GM20431 (cell line): Measurements from ENCODE around the gene FAM234B.

Experiments used
- in situ Hi-C: fragments of 300-500 bp; cut with MseI, MboI; formaldehyde crosslinking; loops from one replicate; pipeline ENCODE4 v1.15.0; 2020; ENCODE audit warnings: low sequenced_read_pairs; ENCODE audit not compliant: unreplicated experiment

Gene FAM234B

GRCh38 chr12:13044002-13044905 lies at the start of gene FAM234B:
FAM234B (plus strand) TSS chr12:13044381; CDS start chr12:13044404, 23 bp downstream.
- in situ Hi-C loops, result no loop called here

DNA sequence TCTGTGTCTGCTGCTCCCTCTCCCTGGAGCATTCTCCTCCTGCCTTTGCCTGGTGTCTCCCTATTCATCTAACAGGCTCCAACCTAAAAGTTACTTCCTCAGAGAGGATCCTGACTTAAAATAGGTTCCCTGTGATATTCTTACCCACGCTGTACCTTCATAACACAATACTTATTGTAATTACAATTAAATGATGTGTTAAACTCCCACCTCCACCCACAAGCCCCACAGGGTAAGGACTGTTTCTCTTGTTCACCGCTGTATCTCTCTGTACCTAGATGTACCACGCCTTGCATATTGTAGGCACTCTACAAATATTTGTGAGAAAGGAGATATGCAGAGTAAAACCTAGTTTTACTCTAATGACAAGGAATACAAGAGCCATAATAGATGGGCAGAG lies 49.1 kb upstream of the FAM234B start:
- in situ Hi-C loops, result no loop called here

DNA sequence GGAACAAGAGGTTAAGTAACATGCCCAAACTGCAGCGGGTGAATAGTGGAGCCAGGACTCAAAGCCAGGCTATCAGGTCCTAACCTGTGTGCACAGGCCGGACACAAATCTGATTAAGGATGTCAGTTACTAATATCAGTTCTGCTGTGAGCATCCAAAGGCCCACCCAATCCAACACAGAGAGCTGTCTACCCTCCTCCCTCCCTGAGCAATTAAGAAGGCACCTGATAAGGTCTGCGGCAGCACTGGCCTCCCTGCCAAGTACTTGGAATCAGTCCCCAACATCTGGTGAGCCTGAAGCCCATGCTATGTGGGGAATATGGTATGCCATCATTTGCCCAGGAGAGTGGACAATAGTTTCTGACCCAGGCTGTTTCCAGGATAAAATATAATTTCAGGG lies 48.0 kb upstream of the FAM234B start:
- in situ Hi-C loops, result no loop called here

- in situ Hi-C loops, result no loop called here
These were observed 47.0 kb upstream of the FAM234B start for GRCh38 chr12:12997156-12997555.

GRCh38 chr12:12997734-12998133 lies 46.4 kb upstream of the FAM234B start:
- in situ Hi-C loops, result no loop called here

DNA sequence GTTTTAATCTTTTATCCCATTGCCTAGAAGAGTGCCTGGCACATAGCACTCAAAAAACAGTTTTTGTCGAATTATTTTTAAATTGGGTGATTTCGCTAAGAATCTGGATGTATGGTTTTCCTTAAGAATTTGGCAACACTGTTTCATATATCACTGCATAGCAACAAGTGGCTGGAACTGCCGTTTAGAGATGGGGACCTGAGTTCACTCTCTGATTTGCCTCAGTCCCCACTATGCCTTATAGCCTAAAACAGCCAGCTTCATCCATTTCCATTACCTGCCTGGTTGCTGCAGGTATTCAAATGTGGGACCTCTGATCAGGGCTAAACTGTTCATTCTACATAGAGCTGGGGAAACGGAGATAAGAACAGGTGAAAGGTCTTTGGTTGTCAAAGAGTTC lies 45.9 kb upstream of the FAM234B start:
- in situ Hi-C loops, result no loop called here

- in situ Hi-C loops, result no loop called here
These were observed 44.8 kb upstream of the FAM234B start for GRCh38 chr12:12999271-12999958.

- in situ Hi-C loops, result no loop called here
These were observed 44.1 kb upstream of the FAM234B start, which contains the start of gene HEBP1 for GRCh38 chr12:12999959-13000615. HEBP1 (minus strand) TSS chr12:13000265; CDS start chr12:13000114, 151 bp downstream.

- in situ Hi-C loops, result no loop called here
These were observed 43.6 kb upstream of the FAM234B start for GRCh38 chr12:13000616-13000924.

- in situ Hi-C loops, result no loop called here
These were observed 43.0 kb upstream of the FAM234B start for GRCh38 chr12:13000925-13001774.

- in situ Hi-C loops, result no loop called here
These were observed 42.5 kb upstream of the FAM234B start for GRCh38 chr12:13001775-13002040.

DNA sequence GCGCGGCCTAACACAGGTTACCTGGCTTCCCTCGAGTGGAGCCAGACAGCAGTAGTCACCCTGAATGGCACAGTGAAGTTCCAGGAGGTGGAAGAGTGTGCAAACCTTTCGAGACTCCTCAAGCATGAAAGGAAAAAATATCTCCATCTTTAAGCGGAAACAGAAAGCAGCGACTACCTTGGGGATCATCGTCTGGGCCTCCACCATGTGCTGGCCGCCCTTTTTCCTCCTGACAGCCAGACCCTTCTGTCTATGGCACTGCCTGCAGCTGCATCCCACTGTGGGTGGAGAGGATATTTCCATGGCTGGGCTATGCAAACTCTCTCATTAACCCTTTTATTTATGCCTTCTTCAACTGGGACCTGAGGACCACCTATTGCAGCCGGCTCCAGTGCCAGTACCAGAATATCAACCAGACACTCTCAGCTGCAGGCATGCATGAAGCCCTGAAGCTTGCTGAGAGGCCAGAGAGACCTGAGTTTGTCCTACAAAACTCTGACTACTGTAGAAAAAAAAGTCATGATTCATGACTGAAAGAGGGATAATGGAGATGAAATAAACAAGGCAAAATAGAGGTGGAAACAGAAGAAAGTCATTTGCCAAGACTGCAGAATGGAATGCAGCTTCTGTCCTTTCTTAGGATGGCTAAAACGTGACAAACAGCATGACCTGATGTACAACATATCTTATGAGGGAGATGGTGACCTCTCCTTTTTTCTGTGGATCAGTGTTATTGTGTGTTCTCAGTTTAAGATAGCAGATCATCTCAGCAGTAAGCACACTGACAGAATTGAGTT lies 41.7 kb upstream of the FAM234B start:
- in situ Hi-C loops, result no loop called here

DNA sequence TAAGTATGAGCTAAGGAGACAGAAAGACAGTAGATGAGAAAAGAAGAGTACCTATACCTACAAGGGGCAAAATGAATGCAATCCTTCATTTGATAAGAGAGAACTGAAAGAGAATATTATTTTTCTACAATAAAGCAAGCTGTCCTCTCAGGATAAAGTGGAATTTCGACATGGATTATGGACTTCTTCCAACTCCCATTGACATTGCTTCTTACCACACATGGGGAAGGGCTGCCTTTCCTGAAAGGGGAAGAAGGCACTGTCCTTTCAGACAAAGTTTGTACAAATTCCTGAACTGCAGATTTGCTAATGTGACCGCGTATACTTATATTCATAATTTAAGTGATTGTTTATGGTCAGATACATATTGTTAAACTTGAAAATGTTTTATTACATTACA lies 39.8 kb upstream of the FAM234B start:
- in situ Hi-C loops, result no loop called here

DNA sequence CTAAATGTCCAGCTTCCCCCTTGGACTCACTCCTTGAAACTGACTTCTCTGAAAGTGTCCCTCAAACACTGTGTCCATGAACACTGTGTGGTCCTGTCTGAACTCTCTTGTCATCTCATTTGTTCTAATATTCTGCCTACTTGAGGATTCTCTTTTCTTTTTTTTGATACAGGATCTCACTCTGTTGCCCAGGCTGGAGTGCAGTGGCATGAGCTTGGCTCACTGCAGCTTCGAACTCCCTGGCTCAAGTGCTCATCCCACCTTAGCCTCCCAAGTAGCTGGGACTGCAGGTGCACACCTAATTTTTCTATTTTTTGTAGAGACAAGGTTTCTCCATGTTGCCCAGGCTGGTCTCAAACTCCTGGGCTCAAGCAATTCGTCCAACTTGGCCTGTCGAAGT lies 39.2 kb upstream of the FAM234B start:
- in situ Hi-C loops, result no loop called here

DNA sequence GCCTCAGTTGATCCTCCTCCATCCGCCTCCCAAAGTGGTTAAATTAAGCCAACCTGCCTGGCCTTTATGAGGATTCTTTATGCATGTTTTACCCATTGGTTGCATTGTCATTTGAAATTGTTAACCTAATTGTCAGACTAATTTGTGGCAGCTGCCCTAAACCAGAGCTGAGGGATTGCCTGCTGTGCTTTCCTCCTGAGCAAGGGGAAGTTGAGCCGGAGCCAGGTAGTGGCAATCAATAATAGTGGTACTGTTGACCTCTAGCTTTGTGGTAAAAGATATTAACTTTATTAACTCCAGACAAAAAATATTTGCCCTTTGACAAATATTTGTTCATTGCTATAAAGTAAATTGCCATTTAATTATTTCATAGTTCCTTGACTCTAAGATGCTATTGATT lies 38.5 kb upstream of the FAM234B start:
- in situ Hi-C loops, result no loop called here

GRCh38 chr12:13007496-13008233 lies 36.5 kb upstream of the FAM234B start:
- in situ Hi-C loops, result no loop called here

DNA sequence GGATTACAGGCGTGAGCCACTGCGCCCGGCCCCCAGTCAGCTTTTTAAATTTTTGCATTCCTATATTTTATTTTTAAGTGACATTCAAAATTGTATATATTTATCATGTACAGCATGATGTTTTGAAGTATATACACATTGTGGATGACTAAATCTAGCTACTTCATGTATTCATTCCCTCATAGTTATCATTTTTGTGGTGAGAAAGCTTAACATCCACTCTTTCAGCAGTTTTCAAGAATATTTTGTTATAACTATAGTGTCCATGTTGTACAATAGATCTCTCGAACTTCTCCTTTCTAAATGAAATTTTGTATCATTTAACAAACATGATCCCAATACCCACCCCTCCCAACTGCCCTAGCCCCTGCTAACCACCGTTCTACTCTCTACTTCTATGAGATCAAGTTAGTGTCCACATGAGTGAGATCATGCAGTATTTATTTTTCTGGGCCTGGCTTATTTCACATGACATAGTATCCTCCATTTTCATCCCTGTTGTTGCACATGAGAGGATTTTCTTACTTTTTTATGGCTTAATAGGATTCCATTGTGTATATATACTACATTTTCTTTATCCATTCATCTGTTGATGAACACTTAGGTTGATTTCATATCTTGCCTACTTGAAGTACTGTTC lies 35.3 kb upstream of the FAM234B start:
- in situ Hi-C loops, result no loop called here

DNA sequence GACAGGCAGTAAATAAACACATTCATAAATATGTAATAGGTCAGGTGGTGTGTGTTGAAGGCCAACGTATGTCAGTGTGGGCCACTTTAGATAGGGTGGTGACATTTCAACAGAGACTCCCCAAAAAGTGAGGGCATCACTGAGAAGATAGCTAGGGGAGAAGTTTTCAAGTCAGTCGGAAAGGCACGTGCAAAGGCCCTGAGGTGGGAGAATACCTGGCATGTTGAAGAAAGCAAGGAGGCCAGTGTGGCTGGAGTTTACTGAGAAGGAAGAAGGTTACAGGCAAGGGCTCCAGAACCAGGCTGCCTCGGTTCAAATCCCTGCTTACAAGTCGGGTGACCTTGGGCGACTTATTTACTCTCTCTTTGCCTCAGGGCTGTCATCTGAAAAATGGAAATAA lies 33.1 kb upstream of the FAM234B start:
- in situ Hi-C loops, result no loop called here
